ENCODE measurements around the gene ABAT. TPM values are rescaled to one million over a fixed set of nuclear protein-coding genes. Genes with fewer than 3 reads are reported as not detected.

The ABAT gene
- total and polyA plus RNA-seq, 2 experiments from 2014 or later, result 4.7 to 8.0 TPM

DNA sequence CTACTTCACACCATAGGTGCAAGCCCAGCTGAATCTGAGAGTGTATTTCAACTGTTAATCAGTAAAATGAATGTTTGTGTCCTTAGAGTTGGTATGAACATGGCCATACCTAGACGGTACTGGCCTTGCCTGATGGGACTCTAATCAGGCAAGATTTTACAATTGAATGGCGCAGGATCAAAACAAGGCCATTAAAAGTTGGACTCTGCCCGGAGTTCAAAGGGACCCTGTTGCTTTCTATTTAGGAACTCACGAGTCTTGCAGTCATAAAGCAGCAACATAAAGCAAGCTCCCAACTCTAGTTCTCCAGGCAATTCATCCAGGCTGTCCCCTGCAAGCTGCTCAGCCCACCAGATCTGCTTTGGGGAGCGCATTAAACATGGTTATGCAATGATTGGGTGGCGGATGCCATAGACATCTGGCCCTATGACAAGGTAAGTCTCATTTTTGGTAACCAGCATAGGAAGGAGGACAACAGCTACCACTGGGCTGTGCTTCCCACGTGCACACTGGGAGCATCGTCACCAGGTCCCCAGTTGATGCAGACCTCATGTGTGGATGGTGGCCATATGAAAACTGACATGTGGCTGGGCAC, 114.3 kb downstream of the ABAT start:
- H3K36me3 ChIP-seq (ENCODE audit: low read depth), result no peaks in the 10 kb centered on the region
- H3K79me2 ChIP-seq (ENCODE audit: insufficient read depth), result 0 out of 2 replicates have a peak, but pooled peaks cover 3% of the 10 kb centered on the region
- no peak for TF ChIP-seq EZH2 (IDR thresholded peaks at IDR 0.05; ENCODE audit: insufficient read depth, poor library complexity, severe bottlenecking)
- no peak for TF ChIP-seq EZH2phosphoT487 (IDR thresholded peaks at IDR 0.05; ENCODE audit: insufficient read depth, low read depth)

DNA sequence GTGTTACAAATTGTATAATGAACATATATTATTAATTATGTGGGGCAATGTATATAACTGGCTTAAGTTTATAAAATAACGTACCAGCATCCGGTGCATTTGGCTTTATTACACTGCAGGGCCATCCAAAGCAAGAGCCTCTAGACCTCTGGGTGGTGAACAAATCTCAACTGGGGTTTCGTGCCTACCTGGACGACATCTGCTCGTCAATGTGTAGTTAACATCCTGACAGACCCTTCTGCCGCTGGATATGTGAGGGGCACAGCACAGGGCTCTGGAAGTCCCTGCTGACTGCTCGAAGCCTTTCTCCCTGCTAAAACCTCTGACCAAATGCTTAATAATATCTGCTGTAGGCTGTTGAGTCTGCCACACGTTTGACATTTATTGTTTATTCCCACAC, 120.7 kb downstream of the ABAT start:
- TF ChIP-seq EZH2 (IDR thresholded peaks at IDR 0.05; ENCODE audit: insufficient read depth, poor library complexity, severe bottlenecking) (no peak), EZH2phosphoT487 (IDR thresholded peaks at IDR 0.05; ENCODE audit: insufficient read depth, low read depth) (no peak)
- DNase-seq, result no peak
- Histone ChIP-seq H3K9ac (no peak overlapping the region), H2AFZ (no peak overlapping the region), H3K9me3 (ENCODE audit: low read depth) (no peaks in the 10 kb centered on the region), H3K4me2 (ENCODE audit: unreplicated experiment) (no peak overlapping the region), H3K27ac (no peak overlapping the region), H3K79me2 (ENCODE audit: insufficient read depth) (peaks cover 59% of the 10 kb centered on the region), H3K27me3 (replicated peaks; ENCODE audit: insufficient read depth) (no peaks in the 10 kb centered on the region), H3K4me1 (ENCODE audit: insufficient read depth) (peaks cover 19% of the 10 kb centered on the region), H3K36me3 (ENCODE audit: low read depth) (no peaks in the 10 kb centered on the region; the same call in 1 of the 2 replicates), H4K20me1 (ENCODE audit: insufficient read depth) (no peaks in the 10 kb centered on the region), H3F3A (ENCODE audit: insufficient read depth) (no peaks in the 10 kb centered on the region; the same call in 1 of the 2 replicates), H3K4me3 (no peak overlapping the region), H3K9me2 (ENCODE audit: insufficient read depth) (no peaks in the 10 kb centered on the region)
- 88% methylated on average over 8 of the region's 8 CpGs for WGBS, 2 experiments (ENCODE audit: low coverage in 1 of 2, low lambda C conversion rate in 2 of 2, missing lambda C conversion rate in 2 of 2)
- in situ Hi-C loops (cut with MboI), result loop anchor here (10.0 kb wide), 1 partner anchor 220 kb away; no protein-coding TSS in a partner anchor

More for the DNA sequence above, 114.3 kb downstream of the ABAT start:
- no peak for DNase-seq
- Histone ChIP-seq H3K4me3 (no peak overlapping the region), H2AFZ (no peak overlapping the region), H3K4me1 (ENCODE audit: insufficient read depth) (no peaks in the 10 kb centered on the region), H3K27ac (no peak overlapping the region), H3K9me3 (ENCODE audit: low read depth) (no peaks in the 10 kb centered on the region), H3K9me2 (ENCODE audit: insufficient read depth) (no peaks in the 10 kb centered on the region), H4K20me1 (ENCODE audit: insufficient read depth) (no peaks in the 10 kb centered on the region), H3K27me3 (replicated peaks; ENCODE audit: insufficient read depth) (no peaks in the 10 kb centered on the region), H3F3A (ENCODE audit: insufficient read depth) (no peaks in the 10 kb centered on the region), H3K4me2 (ENCODE audit: unreplicated experiment) (no peak overlapping the region), H3K9ac (no peak overlapping the region)
- 74 to 75% methylated on average over 8 of the region's 8 CpGs for WGBS, 2 experiments (ENCODE audit: low coverage in 1 of 2, low lambda C conversion rate in 2 of 2, missing lambda C conversion rate in 2 of 2)
- in situ Hi-C loops (cut with MboI), result no loop called here

DNA sequence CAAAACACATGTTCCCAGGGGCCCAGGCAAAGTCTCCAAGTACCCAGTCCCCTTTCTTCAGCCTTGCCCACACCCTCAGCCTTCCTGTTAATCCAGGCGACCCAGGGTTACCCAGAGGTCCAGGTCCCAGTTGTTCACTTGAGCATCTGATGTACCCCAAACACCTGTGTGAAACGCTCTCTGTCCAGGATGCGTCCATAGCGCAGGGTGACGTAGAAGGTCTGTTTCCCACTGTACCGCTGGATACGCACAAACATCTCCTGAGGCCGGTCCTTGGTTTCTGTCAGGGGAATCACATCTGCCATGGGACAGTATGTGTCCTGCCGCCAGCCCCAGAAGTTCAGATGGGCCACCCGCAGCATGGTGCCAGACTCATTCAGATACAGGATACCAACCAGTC, 121.4 kb downstream of the ABAT start:
- Histone ChIP-seq H3F3A (ENCODE audit: insufficient read depth) (no peaks in the 10 kb centered on the region; the same call in 1 of the 2 replicates), H2AFZ (no peak overlapping the region), H3K36me3 (ENCODE audit: low read depth) (peaks cover 1% of the 10 kb centered on the region; the same call in 1 of the 2 replicates), H3K27me3 (replicated peaks; ENCODE audit: insufficient read depth) (no peaks in the 10 kb centered on the region), H3K9me2 (ENCODE audit: insufficient read depth) (no peaks in the 10 kb centered on the region), H3K4me1 (ENCODE audit: insufficient read depth) (peaks cover 27% of the 10 kb centered on the region), H3K4me2 (ENCODE audit: unreplicated experiment) (no peak overlapping the region), H3K9ac (no peak overlapping the region), H4K20me1 (ENCODE audit: insufficient read depth) (no peaks in the 10 kb centered on the region; the same call in 1 of the 2 replicates), H3K9me3 (ENCODE audit: low read depth) (no peaks in the 10 kb centered on the region), H3K4me3 (no peak overlapping the region), H3K27ac (no peak overlapping the region), H3K79me2 (ENCODE audit: insufficient read depth) (peaks cover 67% of the 10 kb centered on the region)
- in situ Hi-C loops (cut with MboI), result loop anchor here (10.0 kb wide), 1 partner anchor 221 kb away; no protein-coding TSS in a partner anchor
- DNase-seq, result no peak
- TF ChIP-seq EZH2phosphoT487 (IDR thresholded peaks at IDR 0.05; ENCODE audit: insufficient read depth, low read depth) (no peak), EZH2 (IDR thresholded peaks at IDR 0.05; ENCODE audit: insufficient read depth, poor library complexity, severe bottlenecking) (no peak)
- WGBS, 2 experiments (ENCODE audit: low coverage in 1 of 2, low lambda C conversion rate in 2 of 2, missing lambda C conversion rate in 2 of 2), result 94% methylated on average over 10 of the region's 10 CpGs

DNA sequence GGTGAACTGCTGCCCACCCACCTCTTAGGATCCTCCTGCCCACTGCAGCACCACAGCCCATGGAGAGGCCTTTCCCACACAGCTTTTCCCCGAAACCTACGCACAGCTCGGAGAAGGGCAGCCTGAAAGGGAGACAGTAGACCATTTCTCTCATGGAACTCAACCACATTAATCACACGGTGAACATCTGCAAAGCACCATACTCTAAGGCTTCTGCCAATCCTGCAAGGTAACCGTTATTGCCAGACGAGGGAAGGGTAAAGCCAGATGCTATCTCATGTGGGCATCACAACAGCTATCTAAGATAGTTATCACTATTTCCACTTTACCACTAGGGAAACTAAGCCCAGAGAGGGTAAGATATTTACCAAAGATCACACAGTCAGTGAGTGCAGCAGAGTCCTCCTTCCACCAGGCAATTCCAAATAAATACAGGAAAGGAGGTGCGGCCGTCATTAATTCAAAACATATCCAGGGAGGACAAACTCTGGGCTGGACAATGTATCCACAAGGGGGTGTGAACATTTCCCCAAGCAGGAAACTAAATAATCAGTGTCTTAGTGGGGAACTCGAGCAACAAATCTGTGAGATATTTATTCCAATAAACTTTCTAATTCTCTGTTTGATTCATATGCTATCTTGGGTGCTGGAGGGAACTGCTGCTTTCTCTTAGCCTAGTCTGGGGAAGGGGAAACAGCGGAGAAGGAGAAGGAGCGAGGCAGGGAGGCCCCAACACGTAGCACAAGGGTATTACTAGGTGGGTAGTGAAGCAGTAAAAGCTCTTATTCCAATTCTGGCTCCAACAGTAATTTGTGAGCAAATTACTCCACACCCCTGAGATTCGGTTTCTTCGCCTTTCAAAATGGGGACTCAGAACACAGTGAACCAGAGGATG, 122.3 kb downstream of the ABAT start:
- Histone ChIP-seq H3K27me3 (replicated peaks; ENCODE audit: insufficient read depth) (no peaks in the 10 kb centered on the region), H3K9ac (peak overlapping the region; percentile 100), H3K79me2 (ENCODE audit: insufficient read depth) (peaks cover 76% of the 10 kb centered on the region), H3F3A (ENCODE audit: insufficient read depth) (no peaks in the 10 kb centered on the region; the same call in 1 of the 2 replicates), H3K9me2 (ENCODE audit: insufficient read depth) (no peaks in the 10 kb centered on the region), H4K20me1 (ENCODE audit: insufficient read depth) (no peaks in the 10 kb centered on the region; the same call in 1 of the 2 replicates), H3K27ac (peak overlapping the region; percentile 25), H3K36me3 (ENCODE audit: low read depth) (peaks cover 8% of the 10 kb centered on the region; the same call in 1 of the 2 replicates), H3K4me2 (ENCODE audit: unreplicated experiment) (peak overlapping the region; percentile 93), H3K9me3 (ENCODE audit: low read depth) (no peaks in the 10 kb centered on the region), H3K4me1 (ENCODE audit: insufficient read depth) (peaks cover 29% of the 10 kb centered on the region), H2AFZ (peak overlapping the region; percentile 87), H3K4me3 (peak overlapping the region; percentile 97)
- DNase-seq, result peak; percentile 57
- no peak for TF ChIP-seq EZH2phosphoT487 (IDR thresholded peaks at IDR 0.05; ENCODE audit: insufficient read depth, low read depth)
- TF ChIP-seq EZH2 (IDR thresholded peaks at IDR 0.05; ENCODE audit: insufficient read depth, poor library complexity, severe bottlenecking), result no peak
- WGBS, 2 experiments (ENCODE audit: low coverage in 1 of 2, low lambda C conversion rate in 2 of 2, missing lambda C conversion rate in 2 of 2), result 26 to 28% methylated on average over 14 of the region's 14 CpGs
- in situ Hi-C loops (cut with MboI), result loop anchor here (10.0 kb wide), 1 partner anchor 222 kb away; no protein-coding TSS in a partner anchor
